IMR-90 (cell line): ENCODE results near the gene PYGM. TPM values are rescaled to one million over a fixed set of nuclear protein-coding genes. Genes with fewer than 3 reads are reported as not detected.
A peak's percentile ranks its signal among the peaks of the same experiment; 100 is the strongest.

Source experiments
- ATAC-seq: fragments of 200-7000 bp; cut with Tn5 transposase; 2 replicates; pipeline ENCODE4 v1.9.1; 2020; ENCODE audit warnings: low read depth, mild to moderate bottlenecking, moderate library complexity
- BruUV-seq: library from RNA; stranded (reverse); fragments of 400-500 nt; replicated peaks from 2 replicates; lab custom pipeline; 2021; lab: Mats Ljungman, UMichigan
- CTCF ChIA-PET: fragments of 300-600 bp; formaldehyde crosslinking; extraction: SDS; loops from one replicate; lab custom pipeline; 2021; ENCODE audit warnings: antibody characterized with exemption; lab: Yijun Ruan, JAX
- POLR2A ChIA-PET: fragments of 300-600 bp; sonication (Branson Sonifier 250); formaldehyde crosslinking; loops from one replicate; lab custom pipeline; 2022; ENCODE audit warnings: antibody characterized with exemption; ENCODE audit not compliant: unreplicated experiment; lab: Charles Lee
- DNase-seq: peaks from one replicate; pipeline ENCODE4 v3.0.0; 2013
- H2AFZ ChIP-seq: replicated peaks from 2 replicates; pipeline ENCODE3; 2013; ENCODE audit warnings: low read length, mild to moderate bottlenecking; ENCODE audit not compliant: poor library complexity
- H2AK5ac ChIP-seq: 2 replicates; pipeline ENCODE4 v1.6.1; 2013; ENCODE audit warnings: low read depth, low read length, inconsistent platforms
- H2AK9ac ChIP-seq: replicated peaks from 2 replicates; pipeline ENCODE3; 2013; ENCODE audit warnings: mild to moderate bottlenecking, low read depth, low read length, moderate library complexity; ENCODE audit not compliant: poor library complexity
- H2BK120ac ChIP-seq: 2 replicates; pipeline ENCODE4 v1.6.1; 2013; ENCODE audit warnings: low read depth, low read length, inconsistent platforms
- H2BK15ac ChIP-seq: 3 replicates; pipeline ENCODE4 v1.6.1; 2013; ENCODE audit warnings: low read depth, low read length, inconsistent platforms
- H2BK20ac ChIP-seq: 2 replicates; pipeline ENCODE4 v1.6.1; 2013; ENCODE audit warnings: low read depth, mild to moderate bottlenecking, inconsistent platforms, low read length, moderate library complexity
- H2BK5ac ChIP-seq: 2 replicates; pipeline ENCODE4 v1.6.1; 2013; ENCODE audit warnings: mild to moderate bottlenecking, low read depth, low read length, inconsistent platforms; ENCODE audit not compliant: poor library complexity, severe bottlenecking
- H3K14ac ChIP-seq: replicated peaks from 2 replicates; pipeline ENCODE4 v1.6.1; 2013; ENCODE audit warnings: low read depth, low read length, inconsistent platforms
- H3K18ac ChIP-seq: 2 replicates; pipeline ENCODE4 v1.6.1; 2013; ENCODE audit warnings: low read depth, low read length, control low read depth
- H3K23ac ChIP-seq: 2 replicates; pipeline ENCODE4 v1.6.1; 2013; ENCODE audit warnings: low read depth, low read length, inconsistent platforms
- H3K27ac ChIP-seq: 2 replicates; pipeline ENCODE4 v1.5.1; 2013; ENCODE audit warnings: mild to moderate bottlenecking, control low read depth, low read length; ENCODE audit not compliant: insufficient read depth
- H3K27me3 ChIP-seq: 2 replicates; pipeline ENCODE4 v1.6.1; 2013; ENCODE audit warnings: low read length; ENCODE audit not compliant: control insufficient read depth, insufficient read depth
- H3K36me3 ChIP-seq: 2 replicates; pipeline ENCODE4 v1.6.1; 2013; ENCODE audit warnings: low read length, mixed read lengths; ENCODE audit not compliant: control insufficient read depth, insufficient read depth
- H3K4ac ChIP-seq: 2 replicates; pipeline ENCODE4 v1.6.1; 2013; ENCODE audit warnings: low read depth, low read length, inconsistent platforms
- H3K4me1 ChIP-seq: 2 replicates; pipeline ENCODE4 v1.6.1; 2013; ENCODE audit warnings: low read length, mixed read lengths; ENCODE audit not compliant: control insufficient read depth, insufficient read depth
- H3K4me2 ChIP-seq: 2 replicates; pipeline ENCODE4 v1.6.1; 2013; ENCODE audit warnings: low read depth, mild to moderate bottlenecking, control low read depth, low read length, moderate library complexity
- H3K4me3 ChIP-seq: 2 replicates; pipeline ENCODE4 v1.5.1; 2013; ENCODE audit warnings: low read depth, mild to moderate bottlenecking, control low read depth, low read length, moderate library complexity; ENCODE audit not compliant: insufficient read depth
- H3K56ac ChIP-seq: 2 replicates; pipeline ENCODE4 v1.6.1; 2013; ENCODE audit warnings: low read length, inconsistent platforms; ENCODE audit not compliant: insufficient read depth; ENCODE audit errors: extremely low read depth
- H3K79me1 ChIP-seq, 2 experiments: 2 replicates each; pipeline ENCODE4 v1.6.1; 2013; ENCODE audit warnings: low read length in 2 of 2, inconsistent platforms in 1 of 2, low read depth in 1 of 2
- H3K9ac ChIP-seq: 2 replicates; pipeline ENCODE4 v1.6.1; 2013; ENCODE audit warnings: low read depth, low read length, control low read depth
- H3K9me1 ChIP-seq: 2 replicates; pipeline ENCODE4 v1.6.1; 2013; ENCODE audit warnings: low read length, inconsistent platforms; ENCODE audit not compliant: insufficient read depth
- H3K9me3 ChIP-seq: 2 replicates; pipeline ENCODE4 v1.6.1; 2013; ENCODE audit warnings: low read length; ENCODE audit not compliant: control insufficient read depth, insufficient read depth
- H4K20me1 ChIP-seq: 2 replicates; pipeline ENCODE4 v1.6.1; 2013; ENCODE audit warnings: low read length, inconsistent platforms; ENCODE audit not compliant: insufficient read depth
- H4K5ac ChIP-seq: 2 replicates; pipeline ENCODE4 v1.6.1; 2013; ENCODE audit warnings: mild to moderate bottlenecking, low read depth, low read length, control low read depth
- H4K8ac ChIP-seq, 2 experiments: 2 replicates each; pipeline ENCODE4 v1.6.1; 2013; ENCODE audit warnings: low read depth in 2 of 2, low read length in 2 of 2, control low read depth in 1 of 2, inconsistent platforms in 1 of 2
- H4K91ac ChIP-seq: 2 replicates; pipeline ENCODE4 v1.6.1; 2013; ENCODE audit warnings: low read depth, low read length, inconsistent platforms; ENCODE audit not compliant: insufficient read depth
- ELK1 ChIP-seq: fragments of 150-350 bp; IDR thresholded peaks from 2 replicates; pipeline ENCODE4 v1.6.1; 2016; ENCODE audit warnings: low read depth, mild to moderate bottlenecking, low read length, moderate library complexity, borderline replicate concordance
- WGBS, 2 experiments: methylation state at CpG; one replicate each; pipeline versions ENCODE4 v1.1.5 to v1.1.7; 2013; ENCODE audit warnings: missing lambda C conversion rate in 2 of 2; ENCODE audit not compliant: insufficient read length in 1 of 2; ENCODE audit errors: extremely low coverage in 2 of 2; 5-methylcytosine and 5-hydroxymethylcytosine counted together
- dilution Hi-C: fragments of 300-500 bp; cut with HindIII; formaldehyde crosslinking; loops from one replicate; pipeline ENCODE4 v1.14.3; 2018; ENCODE audit warnings: low sequenced_read_pairs; ENCODE audit not compliant: unreplicated experiment
- in situ Hi-C: fragments of 300-500 bp; cut with MboI; formaldehyde crosslinking; loops from 3 replicates; pipeline ENCODE4 v1.14.3; 2019; ENCODE audit warnings: low sequenced_read_pairs, inconsistent platforms, mixed read lengths
- intact Hi-C: fragments of 100-400 bp; cut with micrococcal nuclease; formaldehyde crosslinking; loops from 2 replicates; pipeline ENCODE4 v1.10.0; 2022
- polyA plus RNA-seq, 3 experiments: library from polyadenylated mRNA; depleted of rRNA; stranded (reverse); fragments of >200 nt; gene quantifications; 2 replicates each; pipeline ENCODE4 v1.2.3, GENCODE V29; 2012; ENCODE audit warnings: low replicate concordance in 1 of 3
- total RNA-seq: library from RNA; depleted of rRNA; stranded (reverse); fragments of >200 nt; gene quantifications from 2 replicates; pipeline ENCODE4 v1.2.3, GENCODE V29; 2012

Gene PYGM
- total and polyA plus RNA-seq, 2 of the 4 experiments (the other 2 are of a cell fraction), result 0.18 to 0.21 TPM

GRCh38 chr11:64764753-64765152 lies 5.0 kb upstream of the PYGM start:
- H3K56ac ChIP-seq, result no peak overlapping the region
- H2BK15ac ChIP-seq, result no peak overlapping the region
- H4K8ac ChIP-seq, result no peak overlapping the region
- H3K23ac ChIP-seq, result no peak overlapping the region
- no peak overlapping the region for H3K4me2 ChIP-seq
- dilution Hi-C loops, result no loop called here
- intact Hi-C loops, result no loop called here
- TSS peak; percentile 84 for BruUV-seq
- no peak overlapping the region for H2AFZ ChIP-seq
- no peak overlapping the region for H3K4ac ChIP-seq
- ATAC-seq (no peak), DNase-seq (no peak)
- no peak overlapping the region for H2BK5ac ChIP-seq
- H4K20me1 ChIP-seq, result peaks cover 66% of the 10 kb centered on the region
- no peak overlapping the region for H2AK5ac ChIP-seq
- H4K5ac ChIP-seq, result no peak overlapping the region
- no peak overlapping the region for H3K9ac ChIP-seq
- H3K36me3 ChIP-seq, result peaks cover 76% of the 10 kb centered on the region
- no peak for TF ChIP-seq ELK1
- H2AK9ac ChIP-seq, result no peak overlapping the region
- no peak overlapping the region for H2BK120ac ChIP-seq
- no peak overlapping the region for H3K4me3 ChIP-seq
- H3K14ac ChIP-seq, result no peak overlapping the region
- WGBS, 2 experiments, result 96% methylated on average over 5 of the region's 8 CpGs; no CpG with 5 or more reads in 1 of the 2 experiments
- H3K27me3 ChIP-seq, result no peaks in the 10 kb centered on the region
- H3K9me3 ChIP-seq, result no peaks in the 10 kb centered on the region
- H4K91ac ChIP-seq, result no peak overlapping the region
- no peak overlapping the region for H3K27ac ChIP-seq
- peaks cover 31 to 73% of the 10 kb centered on the region in 2 experiments for H3K79me1 ChIP-seq
- ChIA-PET CTCF (no interaction called here), POLR2A (no interaction called here)
- in situ Hi-C loops, result no loop called here
- H3K18ac ChIP-seq, result no peak overlapping the region
- H2BK20ac ChIP-seq, result no peak overlapping the region
- peaks cover 18% of the 10 kb centered on the region for H3K4me1 ChIP-seq
- peaks cover 18% of the 10 kb centered on the region; the same call in 1 of the 2 replicates for H3K9me1 ChIP-seq
